ENCODE measurements around the gene KCNMA1. TPM values are rescaled to one million over a fixed set of nuclear protein-coding genes. Genes with fewer than 3 reads are reported as not detected.

Gene KCNMA1
- total and polyA plus RNA-seq, 8 donors, result 2.8 to 21.1 (median 4.3) TPM

GRCh38 chr10:77555591-77556212, 81.9 kb downstream of the KCNMA1 start:
- no peak for DNase-seq
- Histone ChIP-seq H3K4me1 (peaks cover 0 to 28% of the 10 kb centered on the region in 2 donors), H3K27ac (peak overlapping the region in 1 of 2 donors; percentile 88), H3K4me3 (no peak overlapping the region), H3K9me3 (no peaks in the 10 kb centered on the region), H3K27me3 (no peaks in the 10 kb centered on the region), H3K36me3 (no peaks in the 10 kb centered on the region)
- no peak for TF ChIP-seq CTCF (IDR thresholded peaks at IDR 0.05)
- intact Hi-C loops (cut with DNase I), result no loop called here
- peak; percentile 51 for ATAC-seq

- peaks cover 0 to 28% of the 10 kb centered on the region in 2 donors for H3K4me1 ChIP-seq
- DNase-seq, result peak in 2 of 4 donors; percentile 73 to 81
- peak overlapping the region in 1 of 2 donors; percentile 88 for H3K27ac ChIP-seq
- ATAC-seq, result peak; percentile 51
- no peak overlapping the region for H3K4me3 ChIP-seq
- H3K27me3 ChIP-seq, result no peaks in the 10 kb centered on the region
- H3K36me3 ChIP-seq, result no peaks in the 10 kb centered on the region
- no peaks in the 10 kb centered on the region for H3K9me3 ChIP-seq
- intact Hi-C loops (cut with DNase I), result no loop called here
- TF ChIP-seq CTCF (IDR thresholded peaks at IDR 0.05), result no peak
Observed at GRCh38 chr10:77554996-77555397, 82.6 kb downstream of the KCNMA1 start.

GRCh38 chr10:77553966-77554365, 83.6 kb downstream of the KCNMA1 start:
- Histone ChIP-seq H3K36me3 (no peaks in the 10 kb centered on the region), H3K4me1 (peaks cover 0 to 28% of the 10 kb centered on the region in 2 donors), H3K27ac (peak overlapping the region; percentile 59 to 88), H3K27me3 (no peaks in the 10 kb centered on the region), H3K9me3 (no peaks in the 10 kb centered on the region), H3K4me3 (no peak overlapping the region)
- intact Hi-C loops (cut with DNase I), result no loop called here
- no peak for ATAC-seq
- no peak for DNase-seq
- no peak for TF ChIP-seq CTCF (IDR thresholded peaks at IDR 0.05)

GRCh38 chr10:77553311-77553710, 84.3 kb downstream of the KCNMA1 start:
- peak overlapping the region in 1 of 2 donors; percentile 88 for H3K27ac ChIP-seq
- no peak for ATAC-seq
- no peak for TF ChIP-seq CTCF (IDR thresholded peaks at IDR 0.05)

GRCh38 chr10:77552252-77552651, 85.4 kb downstream of the KCNMA1 start:
- intact Hi-C loops (cut with DNase I), result no loop called here
- peak overlapping the region; percentile 33 to 88 for H3K27ac ChIP-seq
- peak; percentile 44 for ATAC-seq

More at GRCh38 chr10:77553311-77553710, 84.3 kb downstream of the KCNMA1 start:
- H3K4me3 ChIP-seq, result no peak overlapping the region
- no peaks in the 10 kb centered on the region for H3K27me3 ChIP-seq
- H3K36me3 ChIP-seq, result no peaks in the 10 kb centered on the region
- intact Hi-C loops (cut with DNase I), result no loop called here
- DNase-seq, result no peak
- no peaks in the 10 kb centered on the region for H3K9me3 ChIP-seq
- peaks cover 0 to 28% of the 10 kb centered on the region in 2 donors for H3K4me1 ChIP-seq

More at GRCh38 chr10:77552252-77552651, 85.4 kb downstream of the KCNMA1 start:
- TF ChIP-seq CTCF (IDR thresholded peaks at IDR 0.05), result no peak
- H3K4me3 ChIP-seq, result no peak overlapping the region
- no peaks in the 10 kb centered on the region for H3K9me3 ChIP-seq
- no peaks in the 10 kb centered on the region for H3K36me3 ChIP-seq
- no peak for DNase-seq
- peaks cover 0 to 28% of the 10 kb centered on the region in 2 donors for H3K4me1 ChIP-seq
- H3K27me3 ChIP-seq, result no peaks in the 10 kb centered on the region

All from left lung (tissue), 10 donors.